K562 (cell line): ENCODE data around the gene COL5A1. TPM values are rescaled to one million over a fixed set of nuclear protein-coding genes. Genes with fewer than 3 reads are reported as not detected.

Experiments used
- ATAC-seq: fragments of 200-7000 bp; cut with Tn5 transposase; 3 replicates; pipeline ENCODE4 v1.9.1; 2020; ENCODE audit warnings: moderate library complexity
- BruUV-seq: library from RNA; stranded (reverse); fragments of 400-500 nt; replicated peaks from 2 replicates; lab custom pipeline; 2021; lab: Mats Ljungman, UMichigan
- CTCF ChIA-PET: fragments of 300-600 bp; formaldehyde crosslinking; extraction: SDS; loops from one replicate; lab custom pipeline; 2021; ENCODE audit warnings: low intra/inter-chr PET ratio; lab: Yijun Ruan, JAX
- POLR2A ChIA-PET: fragments of 300-600, 350-650 bp; sonication (Branson Sonifier 250); formaldehyde crosslinking; extraction: SDS; loops from one replicate; lab custom pipeline; 2021; ENCODE audit warnings: antibody characterized with exemption, inconsistent platforms; lab: Yijun Ruan, JAX
- DNase-seq, 4 experiments: peaks; one replicate each; pipeline versions ENCODE4 v3.0.0 to v3.0.0-alpha.2; 2011 to 2018; ENCODE audit warnings: low spot score in 3 of 4, mixed read lengths in 3 of 4; ENCODE audit errors: extremely low read depth in 1 of 4
- FAIRE-seq: peaks from 2 replicates; lab custom pipeline; 2011; peaks lifted over from hg19 to GRCh38; lab: Jason Lieb, UNC
- H2AFZ ChIP-seq: 2 replicates; pipeline ENCODE4 v1.6.0; 2011; ENCODE audit warnings: low read depth, low read length, control low read depth, inconsistent platforms
- H3K27ac ChIP-seq: fragments of 200-600 bp; 3 replicates; pipeline ENCODE4 v1.8.0; 2011; ENCODE audit warnings: low read depth, mild to moderate bottlenecking, control low read depth, inconsistent platforms, low read length, moderate library complexity, mixed read lengths; ENCODE audit errors: extremely low read depth
- H3K27me3 ChIP-seq, 2 experiments: fragments of 300-600 bp in 1 of 2; 2 replicates in 1 of 2; 3 replicates in 1 of 2; pipeline versions ENCODE4 v1.6.0 to v1.8.0; 2011; ENCODE audit warnings: inconsistent platforms in 2 of 2, low read length in 2 of 2, mild to moderate bottlenecking in 1 of 2, mixed read lengths in 1 of 2, moderate library complexity in 1 of 2; ENCODE audit not compliant: control insufficient read depth in 2 of 2, insufficient read depth in 2 of 2
- H3K36me3 ChIP-seq: fragments of 300-600 bp; 3 replicates; pipeline ENCODE4 v1.8.0; 2011; ENCODE audit warnings: mild to moderate bottlenecking, low read length, inconsistent platforms; ENCODE audit not compliant: control insufficient read depth, insufficient read depth
- H3K4me1 ChIP-seq, 2 experiments: fragments of 200-600 bp in 1 of 2; replicated peaks in 1 of 2; 2 replicates in 1 of 2; 3 replicates in 1 of 2; pipeline versions ENCODE4 v1.5.1 to v1.8.0; 2011; ENCODE audit warnings: inconsistent platforms in 2 of 2, low read length in 2 of 2, mild to moderate bottlenecking in 1 of 2, mixed read lengths in 1 of 2, moderate library complexity in 1 of 2; ENCODE audit not compliant: control insufficient read depth in 2 of 2, insufficient read depth in 2 of 2
- H3K4me2 ChIP-seq: 2 replicates; pipeline ENCODE4 v1.6.1; 2011; ENCODE audit warnings: low read length, control low read depth, inconsistent platforms, mixed read lengths; ENCODE audit not compliant: insufficient read depth
- H3K4me3 ChIP-seq: fragments of 200-600 bp; sonication (generic), shearing (Covaris generic); 2 replicates; pipeline ENCODE4 v1.5.1; 2016; ENCODE audit warnings: control low read depth, inconsistent platforms
- H3K79me2 ChIP-seq: fragments of 200-600 bp; 3 replicates; pipeline ENCODE4 v1.8.0; 2011; ENCODE audit warnings: low read length, inconsistent platforms; ENCODE audit not compliant: control insufficient read depth, insufficient read depth
- H3K9ac ChIP-seq, 2 experiments: 2 replicates each; pipeline versions ENCODE4 v1.6.0 to v1.6.1; 2011; ENCODE audit warnings: low read depth in 2 of 2, low read length in 2 of 2, control low read depth in 1 of 2, inconsistent platforms in 1 of 2, mild to moderate bottlenecking in 1 of 2, mixed read lengths in 1 of 2; ENCODE audit not compliant: insufficient read depth in 1 of 2
- H3K9me1 ChIP-seq: one replicate; pipeline ENCODE4 v1.6.0; 2011; ENCODE audit warnings: inconsistent platforms, mild to moderate bottlenecking, low read length, moderate library complexity; ENCODE audit not compliant: control insufficient read depth, insufficient read depth
- H3K9me3 ChIP-seq: replicated peaks from 2 replicates; pipeline ENCODE4 v1.5.1; 2011; ENCODE audit warnings: low read depth, low read length, inconsistent platforms; ENCODE audit not compliant: control insufficient read depth, insufficient read depth
- H4K20me1 ChIP-seq: replicated peaks from 2 replicates; pipeline ENCODE4 v1.6.1; 2011; ENCODE audit warnings: low read length, inconsistent platforms, mixed read lengths; ENCODE audit not compliant: control insufficient read depth, insufficient read depth
- ADNP ChIP-seq: fragments of 200-800 bp; sonication (Bioruptor generic); IDR thresholded peaks from 2 replicates; pipeline ENCODE4 v1.6.1; 2016; ENCODE audit warnings: missing genetic modification characterization, missing compliant biosample characterization
- KDM1A ChIP-seq, 2 experiments: fragments of 450-650 bp; IDR thresholded peaks; 2 replicates each; pipeline ENCODE4 v1.6.1; 2016; ENCODE audit warnings: mild to moderate bottlenecking in 2 of 2
- SUPT5H ChIP-seq: fragments of 450-650 bp; IDR thresholded peaks from 2 replicates; pipeline ENCODE4 v1.6.1; 2016
- ZNF639 ChIP-seq, 2 experiments: fragments of 200-800 bp in 1 of 2; sonication (Bioruptor generic) in 1 of 2; sonication (generic) in 1 of 2; formaldehyde crosslinking in 1 of 2; IDR thresholded peaks in 1 of 2; conservative IDR thresholded peaks in 1 of 2; 2 replicates each; pipeline versions ENCODE4 v1.5.0 to v1.6.1; 2016 to 2020; ENCODE audit warnings: missing compliant biosample characterization in 1 of 2, missing genetic modification characterization in 1 of 2, missing genetic modification reagents in 1 of 2
- WGBS: fragments of 100-300 bp; shearing (Covaris generic); methylation state at CpG from one replicate; pipeline ENCODE4 v1.1.6; 2016; ENCODE audit warnings: low coverage, mixed read lengths; ENCODE audit not compliant: insufficient coverage; ENCODE audit errors: missing lambda C conversion rate; 5-methylcytosine and 5-hydroxymethylcytosine counted together
- in situ Hi-C: fragments of 300-500 bp; cut with MboI; formaldehyde crosslinking; loops from 4 replicates; pipeline ENCODE4 v1.15.0; 2018; ENCODE audit warnings: inconsistent platforms, mixed read lengths
- intact Hi-C: fragments of 100-400 bp; cut with micrococcal nuclease; formaldehyde crosslinking; loops from 2 replicates; pipeline ENCODE4 v1.14.2; 2022
- polyA plus RNA-seq, 8 experiments: library from polyadenylated mRNA; depleted of rRNA in 4 of 8; stranded (reverse) in 5 of 8; unstranded in 3 of 8; fragments of >200 nt; fragmentation: Nextera tagmentation in 2 of 8; fragmentation: Illumina TruSeq in 1 of 8; extraction: Ambion mirVana in 2 of 8; extraction: Trizol in 1 of 8; gene quantifications; 2 replicates each; pipeline versions ENCODE4 v1.2.1 to v1.2.3, GENCODE V29; 2011 to 2014; ENCODE audit warnings: inconsistent platforms in 1 of 8, missing spikeins in 1 of 8
- total RNA-seq, 7 experiments: library from RNA; depleted of rRNA in 6 of 7; stranded (reverse); fragments of >200 nt in 6 of 7; fragmentation: Illumina TruSeq in 2 of 7; extraction: Trizol in 2 of 7; gene quantifications; 2 replicates each; pipeline versions ENCODE4 v1.2.1 to v1.2.3, GENCODE V29; 2011 to 2021; ENCODE audit warnings: low replicate concordance in 1 of 7

COL5A1 gene
- total and polyA plus RNA-seq, 9 of the 15 experiments (the other 6 are each of a cell fraction or from before 2014, with no cell fraction given) = under 0.01 to 0.13 (median 0.04) TPM; not detected in 6

DNA sequence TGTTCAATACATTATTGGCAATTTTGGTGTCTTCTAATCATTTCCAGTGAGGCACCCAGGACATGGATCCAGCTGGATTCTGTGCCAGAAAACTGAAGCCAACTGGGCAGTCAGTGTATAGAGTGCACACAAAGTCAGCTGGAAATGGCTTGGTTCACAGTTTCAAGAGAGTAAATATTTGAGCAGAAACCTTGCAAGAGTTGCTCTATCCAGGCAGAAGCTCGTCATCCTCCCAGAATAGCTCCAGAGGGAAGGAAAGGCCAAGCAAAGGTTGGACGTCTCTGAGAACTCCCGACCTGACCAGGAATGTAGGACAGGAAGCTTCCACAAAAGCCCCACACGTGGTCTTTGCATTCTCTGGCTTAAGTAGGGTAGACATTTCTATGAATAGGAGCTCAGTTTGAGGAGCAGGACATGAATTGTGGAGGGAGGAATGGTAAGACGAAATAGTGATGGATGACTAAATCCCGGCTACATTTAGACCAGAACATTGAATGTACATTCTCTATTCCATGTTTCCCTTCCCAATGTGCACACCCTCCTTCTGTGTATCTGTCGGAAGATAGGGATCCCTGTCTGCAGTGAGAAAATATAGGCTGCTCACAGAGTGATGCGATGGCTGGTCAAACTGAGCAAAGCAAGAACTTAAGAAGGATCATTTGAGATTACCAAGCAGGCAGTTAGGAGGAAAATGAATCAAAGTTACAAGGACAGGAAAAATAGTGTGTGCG, 166.3 kb downstream of the COL5A1 start (continued):
- TF ChIP-seq ZNF639 (CRISPR knock-in tag; conservative IDR thresholded peaks at IDR 0.05 in 1 of 2, IDR thresholded peaks at IDR 0.05 in 1 of 2) = no peak

- Histone ChIP-seq H3K9ac (no peak overlapping the region), H3K4me2 (no peak overlapping the region), H3K4me1 (no peaks in the 10 kb centered on the region), H3K27me3 (peaks cover 2 to 35% of the 10 kb centered on the region in 2 experiments), H3K9me3 (no peaks in the 10 kb centered on the region; the same call in 1 of the 2 replicates), H3K27ac (no peak overlapping the region), H3K79me2 (no peaks in the 10 kb centered on the region), H3K4me3 (no peak overlapping the region), H3K9me1 (no peaks in the 10 kb centered on the region), H2AFZ (no peak overlapping the region), H3K36me3 (no peaks in the 10 kb centered on the region), H4K20me1 (no peaks in the 10 kb centered on the region)
- ATAC-seq (no peak), FAIRE-seq (no peak), DNase-seq (no peak)
- BruUV-seq = no TSS peak
- POLR2A ChIA-PET = interaction anchor here (0.6 to 0.8 kb wide), 2 partner anchors 37 to 165 kb away, joined by 3 read pairs; no protein-coding TSS in a partner anchor
- CTCF ChIA-PET = no interaction called here
- intact Hi-C loops = no loop called here
- in situ Hi-C loops = no loop called here
- TF ChIP-seq KDM1A (IDR thresholded peaks at IDR 0.05) = peak in 1 of 2 experiments; percentile 45; a peak in 1 of 4 replicates
- no peak for TF ChIP-seq ADNP
- TF ChIP-seq SUPT5H = no peak
- 4% methylated on average over 6 of the region's 6 CpGs for whole genome bisulfite sequencing
These were observed 166.8 kb downstream of the COL5A1 start for GRCh38 chr9:134808447-134808792.
